Iris pigment epithelial cell (primary cell): ENCODE measurements around the gene CCDC201.
"Not testable (repeated sequence)": the region's sequence is repeated elsewhere in the genome, so short reads cannot be mapped to it uniquely, and the experiment has no call there.

Experiments
- DNase-seq: peaks from one replicate; pipeline ENCODE4 v3.0.0-alpha.2; 2011; ENCODE audit warnings: low read depth

Gene CCDC201

DNA sequence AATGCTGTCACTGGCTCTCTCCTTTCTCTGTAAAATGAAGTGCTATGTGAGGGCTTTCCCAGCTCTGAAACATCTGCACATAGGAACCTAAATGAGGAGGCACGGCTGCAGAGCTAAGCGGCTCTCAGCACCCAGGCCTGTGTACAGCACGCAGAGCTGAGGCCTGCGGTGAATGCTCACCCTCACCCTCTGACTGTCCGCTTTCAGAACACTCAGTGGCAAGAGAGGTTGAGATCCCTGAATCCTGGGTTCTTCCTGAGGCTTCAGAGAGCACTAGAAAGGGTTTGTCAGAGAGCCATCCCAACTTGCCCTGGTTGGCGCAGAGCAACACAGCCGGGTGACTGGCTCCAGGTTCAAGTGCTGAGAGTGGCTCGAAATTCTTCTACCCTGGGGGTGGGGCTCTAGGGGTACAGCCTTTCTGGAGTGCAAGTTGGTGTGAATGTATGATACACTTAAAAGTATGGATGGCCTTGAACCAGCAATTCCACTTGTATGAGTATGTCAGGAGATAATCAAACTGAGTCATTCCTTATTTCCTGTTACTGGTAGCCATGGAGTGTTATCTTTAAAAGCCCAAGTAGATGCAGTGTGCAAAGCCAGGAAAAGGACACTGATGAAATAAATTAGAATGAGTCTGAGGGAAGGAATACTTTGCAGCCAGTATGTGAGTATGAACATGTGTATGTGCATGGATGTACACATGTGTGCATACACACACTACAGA, 1.7 kb upstream of the CCDC201 start:
- DNase-seq: peak; percentile 90

DNA sequence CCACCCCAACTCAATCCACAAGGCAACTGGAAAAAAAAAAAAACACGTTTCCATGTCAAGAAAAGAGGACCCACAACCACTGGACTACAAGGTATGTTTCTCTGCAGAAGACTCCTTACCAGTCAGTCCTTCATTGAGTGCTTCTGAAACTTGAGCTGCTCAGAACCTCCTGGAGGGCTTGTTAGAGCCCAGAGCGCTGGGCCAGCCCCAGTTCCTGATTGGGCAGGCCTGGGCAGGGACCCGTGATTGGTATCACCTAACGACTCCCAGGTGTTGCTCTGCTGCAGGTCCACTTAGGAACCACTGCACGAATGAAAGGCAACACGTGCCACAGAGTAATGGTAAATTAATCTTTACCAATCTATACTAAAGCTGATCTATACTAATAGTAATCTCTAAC, 473 bp upstream of the CCDC201 start:
- DNase-seq: no peak

DNA sequence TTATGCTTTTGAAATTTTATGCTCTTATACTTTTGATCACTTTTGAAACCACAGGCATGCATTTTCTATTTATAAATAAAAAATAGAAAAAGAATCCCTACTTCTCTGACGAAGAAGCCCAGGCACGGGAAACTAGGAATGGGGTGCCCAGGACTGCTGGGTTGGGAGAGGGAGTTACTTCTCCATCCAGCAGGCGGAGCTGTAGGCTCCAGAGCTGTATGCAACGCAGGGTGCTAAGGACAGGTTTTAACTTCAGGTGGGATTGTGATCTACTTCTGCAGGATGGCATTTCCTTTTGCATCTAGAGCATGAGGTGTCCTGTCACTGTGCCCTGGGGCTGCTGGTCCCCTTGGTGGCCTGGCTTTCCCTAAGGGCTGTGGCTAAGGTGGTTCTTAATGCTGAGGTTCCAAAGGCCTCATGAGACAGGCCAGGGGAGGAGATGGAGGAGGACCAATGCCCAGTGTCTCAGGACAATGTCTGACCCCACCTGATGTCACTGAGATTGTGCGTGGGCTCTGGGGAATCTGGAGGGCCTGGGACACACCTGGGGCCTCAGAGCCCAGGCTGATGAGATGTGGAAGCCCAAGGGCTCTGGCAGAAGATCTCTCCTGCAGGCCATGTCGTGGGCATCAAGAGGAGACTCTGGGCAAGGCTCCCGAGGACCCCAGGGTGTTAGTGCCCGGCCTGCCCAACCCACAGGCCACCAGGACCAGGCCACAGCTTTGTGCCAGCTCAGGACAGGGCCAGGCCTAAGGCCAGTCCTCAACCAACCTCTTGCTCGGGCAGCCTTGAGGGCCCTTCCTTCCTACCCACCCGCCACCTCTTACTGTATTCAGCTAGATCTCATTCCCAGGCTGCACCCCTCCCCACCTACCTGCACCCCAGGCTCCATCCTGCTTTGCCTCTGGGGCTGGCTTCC, 507 bp downstream of the CCDC201 start:
- no peak for DNase-seq

DNA sequence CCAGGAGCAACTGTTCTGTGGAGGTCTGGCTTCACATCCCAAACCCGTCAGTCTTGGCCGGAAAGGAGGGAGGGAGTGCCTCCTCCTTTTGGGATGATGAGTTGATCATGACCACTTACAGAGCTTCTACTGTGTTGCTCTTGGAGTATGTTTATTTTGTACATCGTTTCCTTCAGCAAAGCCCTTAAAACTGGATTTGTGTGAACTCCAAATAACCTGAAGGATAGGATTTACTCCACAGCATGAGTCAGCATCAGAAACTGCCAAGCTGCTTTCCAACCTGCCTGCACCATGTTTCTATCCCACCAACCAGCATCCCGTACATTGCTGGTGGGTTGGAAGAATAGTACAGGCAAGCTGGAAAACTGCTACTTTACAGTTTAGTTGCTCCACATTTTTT, 3.5 kb downstream of the CCDC201 start:
- DNase-seq: peak; percentile 72

DNA sequence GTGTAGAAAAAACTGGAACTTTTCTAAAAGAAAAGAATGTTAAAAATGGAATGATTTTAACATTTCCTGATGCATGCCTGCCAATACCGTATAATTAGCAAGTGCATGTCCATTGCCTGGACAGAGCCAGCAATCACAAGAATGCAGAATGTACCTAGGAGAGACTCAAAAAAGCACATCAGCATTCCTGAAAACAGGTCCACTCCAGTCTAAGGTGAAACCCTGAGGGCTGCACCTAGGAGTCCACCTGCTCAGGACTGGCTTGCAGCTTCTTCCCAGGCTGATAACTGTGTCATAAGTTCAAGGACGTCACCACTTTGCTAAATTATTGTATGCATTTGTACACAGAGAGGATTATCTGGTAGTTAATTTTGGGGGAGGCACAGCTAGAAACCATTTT, 5.4 kb downstream of the CCDC201 start:
- no peak for DNase-seq

DNA sequence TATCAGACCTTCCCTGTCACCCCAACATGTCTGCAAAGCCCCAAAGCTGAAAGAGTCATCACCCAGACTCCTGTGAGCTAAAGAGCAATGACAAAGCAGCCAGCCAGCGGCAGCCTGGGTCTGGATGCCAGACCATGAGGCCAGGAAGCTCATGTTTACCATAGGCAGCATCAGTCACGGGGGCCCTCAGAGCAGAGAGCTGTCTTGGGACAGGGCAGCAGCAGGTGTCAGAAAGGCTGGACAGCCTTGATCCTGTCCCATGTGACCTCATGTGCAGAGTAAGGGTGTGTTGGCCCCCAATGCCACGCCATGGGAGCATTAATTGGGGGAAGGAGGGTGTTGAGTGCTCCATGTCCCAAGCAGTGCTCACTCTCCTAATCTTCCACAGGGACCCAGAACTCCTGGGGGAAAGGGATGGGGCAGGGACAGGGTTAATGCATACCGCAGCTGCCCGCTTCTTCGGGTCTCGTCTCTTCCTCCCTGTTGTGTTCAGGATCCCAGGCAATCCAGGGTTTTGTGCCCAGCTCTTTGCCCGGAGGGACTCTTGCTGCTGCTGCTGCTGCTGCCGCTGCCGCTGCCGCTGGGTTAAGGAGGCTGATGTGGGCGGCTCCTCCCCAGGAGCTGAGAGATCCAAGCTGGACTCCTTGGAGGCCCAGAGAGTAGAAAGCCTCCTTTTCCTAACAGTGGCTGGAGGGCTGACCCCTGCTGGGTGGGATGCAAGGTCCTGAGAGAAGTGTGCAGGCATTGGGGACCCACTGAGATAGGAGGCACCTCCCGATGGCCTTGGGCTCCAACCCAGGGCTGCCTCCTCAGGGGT, 7.1 kb downstream of the CCDC201 start:
- DNase-seq: no peak

DNA sequence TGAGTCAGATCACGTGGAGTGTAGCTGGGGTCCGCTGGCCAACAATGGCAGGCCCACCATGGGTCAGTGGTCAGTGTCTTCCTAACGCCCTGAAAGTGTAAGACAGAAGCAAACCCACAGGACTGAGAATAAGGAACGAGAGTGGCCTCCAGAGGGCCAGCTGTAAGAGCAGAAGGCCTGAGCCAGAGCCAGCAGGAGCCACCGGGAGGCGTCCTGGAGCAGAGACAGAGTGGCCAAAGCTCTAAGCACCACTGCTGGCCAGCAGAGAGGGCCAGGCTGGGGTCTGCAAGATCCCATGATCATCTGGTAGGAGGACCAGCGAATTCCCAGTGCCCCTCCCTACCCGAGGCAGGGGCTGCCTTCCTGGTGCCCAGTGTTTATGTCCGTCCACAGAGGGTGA, 9.2 kb downstream of the CCDC201 start:
- DNase-seq: no peak

DNA sequence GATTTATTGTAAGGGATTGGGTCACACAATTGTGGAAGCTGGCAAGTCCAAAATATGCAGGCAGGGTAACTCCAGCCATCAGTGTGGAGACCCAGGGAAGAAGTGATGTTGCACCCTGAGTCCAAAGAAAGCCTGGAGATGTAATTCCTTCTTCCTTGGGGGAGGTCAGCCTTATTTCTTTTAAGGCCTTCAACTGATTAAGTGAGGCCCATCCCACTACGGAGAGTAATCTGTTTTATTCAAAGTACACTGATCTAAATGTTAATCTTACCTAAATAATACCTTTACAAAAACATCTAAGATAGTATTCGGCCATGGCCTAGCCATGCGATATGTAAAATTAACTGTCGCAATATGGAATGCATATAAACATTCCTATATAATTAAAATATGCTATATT, 16.0 kb downstream of the CCDC201 start:
- not testable (repeated sequence) for DNase-seq

DNA sequence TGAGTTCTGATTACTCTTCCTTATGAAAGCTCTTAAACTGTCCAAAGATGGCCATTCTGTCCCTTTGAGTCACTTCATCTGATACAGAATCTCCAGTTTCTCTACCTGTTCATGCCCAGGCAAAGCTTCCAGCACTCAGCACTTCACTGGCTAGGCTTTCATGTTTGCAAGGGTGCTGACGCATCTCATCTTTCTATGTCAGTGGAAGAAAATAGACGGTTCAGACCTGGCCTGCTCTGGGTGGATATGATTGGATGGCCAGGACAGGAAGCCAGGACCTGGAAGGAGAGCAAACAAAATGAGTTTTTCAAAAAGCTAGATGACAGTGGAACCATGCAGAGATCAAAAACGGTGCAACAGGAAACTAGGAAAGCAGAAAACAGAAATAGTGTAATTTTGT, 17.2 kb downstream of the CCDC201 start:
- DNase-seq: not testable (repeated sequence)

DNA sequence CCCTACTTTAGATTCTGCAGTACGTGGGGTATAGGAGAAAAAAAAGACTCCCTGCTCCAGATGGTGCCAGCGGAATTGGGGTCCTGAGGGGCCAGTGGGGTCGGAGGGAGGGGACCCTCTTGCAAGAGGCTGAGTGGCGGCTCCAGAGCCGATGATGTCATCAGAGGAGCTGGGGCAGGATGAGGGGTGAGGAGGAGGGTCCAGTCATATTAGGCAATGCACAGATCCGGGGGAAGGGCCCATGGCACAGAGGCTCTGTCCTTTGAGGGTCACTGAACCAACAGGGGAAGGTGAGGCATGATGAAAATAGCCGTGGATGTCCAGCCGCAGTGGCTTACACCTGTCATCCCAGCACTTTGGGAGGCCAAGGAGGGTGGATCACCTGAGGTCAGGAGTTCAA, 19.4 kb downstream of the CCDC201 start:
- not testable (repeated sequence) for DNase-seq

DNA sequence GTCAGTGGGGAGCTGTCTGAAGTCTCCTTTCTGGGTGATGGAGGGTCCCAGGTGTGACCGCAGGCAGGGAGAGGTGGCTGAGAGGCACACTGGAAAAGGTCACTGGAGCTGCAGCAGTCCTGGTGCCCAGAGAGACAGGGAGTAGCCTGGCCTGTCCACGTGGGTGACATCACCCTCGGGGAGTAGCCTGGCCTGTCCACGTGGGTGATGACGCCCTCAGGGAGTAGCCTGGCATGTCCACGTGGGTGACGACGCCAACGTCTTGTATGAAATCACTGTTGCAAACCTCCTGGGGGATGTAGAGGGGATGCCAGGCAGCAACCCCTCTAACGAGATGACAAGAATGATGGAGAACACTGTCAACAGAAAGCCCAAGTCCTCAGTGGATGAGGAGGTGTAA, 19.9 kb downstream of the CCDC201 start:
- DNase-seq: not testable (repeated sequence)

DNA sequence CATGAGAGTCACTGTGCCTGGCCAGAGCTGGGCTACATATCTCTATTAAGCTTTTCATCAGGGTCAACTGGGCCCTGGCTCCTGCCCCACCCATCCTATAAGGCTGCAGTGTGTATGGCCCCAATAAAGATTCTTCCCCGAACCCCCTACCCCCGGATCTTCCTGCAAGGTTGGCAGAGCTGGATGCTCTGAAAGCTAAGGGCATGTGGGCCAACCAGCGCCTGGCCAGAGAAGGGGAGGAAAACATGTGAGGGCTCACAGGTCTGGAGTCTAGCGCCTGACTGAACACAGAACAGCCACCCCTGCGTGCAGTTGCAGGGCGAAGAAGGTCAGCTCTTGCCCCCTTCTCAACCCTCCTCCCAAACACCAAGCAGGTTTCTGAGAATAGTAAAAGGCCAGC, 24.1 kb downstream of the CCDC201 start:
- DNase-seq: not testable (repeated sequence)

DNA sequence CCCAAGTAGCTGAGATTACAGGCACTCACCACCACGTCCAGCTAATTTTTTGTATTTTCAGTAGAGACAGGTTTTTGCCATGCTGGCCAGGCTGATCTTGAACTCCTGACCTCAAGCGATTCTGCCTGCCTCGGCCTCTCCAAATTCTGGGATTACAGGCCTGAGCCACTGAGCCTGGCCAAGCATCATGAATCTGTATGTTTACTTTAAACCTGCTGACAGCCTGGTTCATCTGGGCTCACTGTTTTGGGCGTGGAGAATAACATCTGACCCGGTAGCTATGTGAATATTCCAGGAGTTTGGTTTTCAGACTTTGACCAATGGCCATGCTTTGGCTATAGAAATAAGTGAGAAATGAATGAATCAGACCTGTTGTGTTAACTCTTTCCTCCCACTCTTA, 26.3 kb downstream of the CCDC201 start:
- DNase-seq: not testable (repeated sequence)

DNA sequence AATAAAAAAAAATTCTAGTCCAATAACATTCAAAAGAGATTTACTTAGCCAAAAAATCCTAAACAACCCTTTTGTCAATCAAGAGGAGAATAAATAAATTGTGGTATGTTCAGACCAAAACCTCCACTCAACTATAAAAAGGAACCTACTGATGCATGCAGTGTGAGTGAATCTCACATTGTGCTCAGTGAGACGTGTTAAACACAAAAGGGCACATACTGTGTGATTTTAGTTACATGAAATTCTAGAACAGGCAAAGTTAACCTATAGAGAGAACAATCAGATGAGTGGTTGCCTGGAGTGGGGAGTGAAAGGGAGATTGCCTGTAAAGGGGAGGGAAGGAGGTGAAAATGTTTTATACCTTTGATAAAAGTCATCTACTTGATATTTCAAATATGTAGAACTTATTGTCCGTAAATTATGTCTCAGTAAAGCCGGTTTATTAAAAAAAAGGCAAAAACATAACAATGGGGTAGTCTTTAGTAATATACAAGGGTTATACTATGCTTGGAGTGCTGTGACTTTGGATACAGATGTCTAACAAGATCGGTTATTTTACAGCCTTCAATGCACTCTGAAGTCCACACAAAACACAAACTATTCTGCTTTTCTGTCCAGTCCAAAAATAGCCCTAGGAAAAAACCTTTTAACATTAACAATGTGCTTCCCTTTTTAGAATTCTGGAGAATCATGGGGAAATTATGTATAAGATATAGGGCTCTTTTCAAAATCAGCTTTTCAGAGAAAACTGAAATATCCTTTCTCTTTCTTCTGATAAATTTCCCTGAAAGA, 30.8 kb downstream of the CCDC201 start:
- not testable (repeated sequence) for DNase-seq

DNA sequence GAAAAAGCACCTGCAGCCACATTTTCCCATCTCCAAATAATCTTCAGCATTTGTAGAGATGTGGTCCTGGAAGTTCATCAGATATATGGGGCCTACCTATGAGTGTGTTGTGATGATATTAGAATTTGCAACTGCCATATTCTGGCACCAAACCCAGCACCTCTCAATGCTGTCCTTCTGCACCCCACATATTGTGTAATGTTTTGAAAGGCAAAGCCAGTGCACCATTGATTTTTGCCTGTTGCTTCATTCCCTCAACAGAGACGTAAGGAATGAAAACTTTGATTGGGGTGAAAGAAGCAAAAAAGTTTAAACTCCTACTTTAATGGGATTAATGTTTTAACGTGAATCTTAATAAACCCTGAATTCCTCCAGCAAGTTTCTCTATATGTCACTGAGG, 34.0 kb downstream of the CCDC201 start:
- DNase-seq: not testable (repeated sequence)

DNA sequence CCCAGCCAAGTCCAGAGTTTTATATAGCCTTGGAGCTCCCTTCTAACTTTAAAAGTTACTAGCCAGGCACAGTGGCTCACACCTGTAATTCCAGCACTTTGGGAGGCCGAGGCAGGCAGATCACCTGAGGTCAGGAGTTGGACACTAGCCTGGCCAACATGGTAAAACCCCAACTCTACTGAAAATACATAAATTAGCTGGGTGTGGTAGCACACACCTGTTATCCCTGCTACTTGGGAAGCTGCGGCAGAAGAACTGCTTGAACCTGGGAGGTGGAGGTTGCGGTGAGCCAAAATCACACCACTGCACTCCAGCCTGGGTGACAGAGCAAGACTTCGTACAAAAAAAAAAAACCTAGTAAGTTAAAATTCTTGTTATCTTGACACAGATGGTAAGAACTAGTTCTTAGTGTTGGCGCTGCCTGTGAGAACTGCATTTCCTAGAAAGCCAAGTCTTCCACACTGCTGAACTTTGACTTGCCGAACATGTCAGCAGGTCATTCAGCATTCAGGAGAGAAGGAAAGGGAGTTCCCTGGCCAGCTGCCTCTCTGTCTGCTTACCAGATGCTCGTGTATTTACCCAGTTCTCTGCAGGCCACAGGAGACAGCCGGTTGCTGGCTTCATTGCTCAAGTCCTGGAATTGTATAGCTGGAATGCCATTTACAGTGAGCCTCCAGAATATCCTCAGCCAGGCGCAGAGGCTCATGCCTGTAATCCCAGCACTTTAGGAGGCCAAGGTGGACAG, 40.3 kb downstream of the CCDC201 start:
- peak; percentile 24 for DNase-seq

DNA sequence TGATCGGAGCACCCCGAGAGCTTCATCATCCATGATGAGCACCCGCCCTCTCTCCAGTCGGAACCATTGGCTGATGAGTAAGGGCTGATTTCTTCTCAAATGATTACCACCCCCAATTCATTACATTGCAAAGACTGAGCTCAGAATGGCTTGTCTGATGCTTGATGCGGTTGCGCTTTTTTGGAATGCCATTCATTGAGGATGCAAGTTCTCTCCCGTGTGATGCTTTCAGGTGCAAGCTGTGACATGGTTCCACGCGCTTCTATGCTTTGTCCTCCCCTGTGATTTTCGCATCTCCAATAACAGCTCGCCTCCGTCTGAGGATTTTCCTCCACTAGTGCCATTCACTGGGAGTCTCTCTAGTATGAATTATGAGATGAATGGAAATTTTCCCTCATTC, 43.0 kb downstream of the CCDC201 start:
- DNase-seq: not testable (repeated sequence)

DNA sequence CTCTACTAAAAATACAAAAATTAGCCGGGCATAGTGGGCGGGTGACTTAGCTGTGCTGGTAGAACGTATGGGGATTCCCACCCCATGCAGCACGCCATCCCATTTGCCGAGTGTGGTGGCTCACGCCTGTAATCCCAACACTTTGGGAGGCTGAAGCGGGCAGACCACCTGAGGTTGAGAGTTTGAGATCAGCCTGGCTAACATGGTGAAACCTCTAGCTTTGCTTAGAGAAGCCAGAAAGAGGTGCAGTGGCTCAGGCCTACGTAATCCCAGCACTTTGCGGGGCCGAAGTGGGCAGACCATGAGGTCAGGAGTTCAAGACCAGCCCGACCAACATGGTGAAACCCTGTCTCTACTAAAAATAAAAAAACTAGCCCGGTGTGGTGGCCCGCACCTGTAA, 45.2 kb downstream of the CCDC201 start:
- DNase-seq: not testable (repeated sequence)

DNA sequence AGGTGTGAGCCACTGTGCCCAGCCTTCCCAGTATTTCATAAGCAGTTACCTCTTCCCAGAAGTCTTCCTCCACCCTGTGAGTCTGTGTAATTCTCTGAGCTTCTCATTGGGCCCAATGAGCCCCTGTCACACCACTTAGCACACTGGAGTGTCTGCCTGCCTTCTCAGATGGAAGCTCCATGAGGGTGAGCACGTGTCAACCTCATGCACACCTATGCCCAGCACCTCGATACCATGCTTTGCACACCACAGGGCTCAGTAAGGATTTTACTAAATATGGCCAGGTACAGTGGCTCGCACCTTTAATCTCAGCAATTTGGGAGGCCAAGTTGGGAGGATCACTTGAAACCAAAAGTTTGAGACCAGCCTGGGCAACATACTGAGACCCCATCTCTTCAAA, 46.3 kb downstream of the CCDC201 start:
- not testable (repeated sequence) for DNase-seq

DNA sequence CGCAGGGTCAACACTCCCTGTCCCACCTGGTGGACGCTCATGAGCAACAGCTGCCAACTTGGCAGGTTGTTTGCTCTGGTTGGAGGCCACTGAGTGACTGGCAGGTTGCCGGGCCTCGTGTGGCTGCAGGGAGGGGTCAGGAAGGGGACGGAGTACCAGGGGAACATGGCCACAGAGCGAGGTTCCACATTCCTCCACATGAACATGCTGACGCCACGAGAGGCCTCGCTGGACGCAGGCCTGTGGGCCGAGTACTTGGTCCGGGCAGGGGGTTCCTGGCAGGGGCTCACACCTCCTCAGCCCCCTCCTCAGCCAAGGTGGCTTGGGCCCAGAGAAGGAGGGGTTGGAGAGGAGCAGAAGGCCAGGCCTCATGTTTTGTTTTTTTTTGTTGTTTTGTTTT, 54.1 kb downstream of the CCDC201 start:
- DNase-seq: not testable (repeated sequence)

DNA sequence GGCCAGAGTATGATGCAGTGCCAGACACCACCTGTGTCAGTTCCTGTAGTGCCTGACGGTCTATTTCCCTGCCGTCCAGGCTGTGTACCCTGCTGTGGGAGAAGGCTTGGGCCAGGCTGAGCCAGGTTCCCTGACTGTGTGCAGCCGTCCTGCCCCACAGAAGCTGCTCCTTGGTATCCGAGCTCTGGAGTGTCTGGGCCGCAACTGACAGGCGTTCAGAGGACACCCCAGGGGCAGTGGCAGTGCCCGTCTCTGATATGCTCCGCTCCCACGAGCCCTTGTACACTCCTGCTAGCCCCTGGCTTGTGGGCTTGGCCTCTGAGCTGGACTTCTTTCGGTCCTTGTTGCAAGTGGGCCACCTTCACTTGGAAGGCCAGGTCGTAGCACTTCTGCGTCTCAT, 55.0 kb downstream of the CCDC201 start:
- not testable (repeated sequence) for DNase-seq
